Activated CD4-positive, alpha-beta T cell treated with anti-CD3 and anti-CD28 coated beads, Interleukin-2, amount 50 U/mL, for 48 hours (primary cell): ENCODE results near the gene UBR4.
"Not testable (repeated sequence)": the region's sequence is repeated elsewhere in the genome, so short reads cannot be mapped to it uniquely, and the experiment has no call there.

Experiments
- DNase-seq, 2 experiments: peaks; one replicate each; pipeline ENCODE4 v3.0.0-alpha.2; 2020

Gene UBR4

DNA sequence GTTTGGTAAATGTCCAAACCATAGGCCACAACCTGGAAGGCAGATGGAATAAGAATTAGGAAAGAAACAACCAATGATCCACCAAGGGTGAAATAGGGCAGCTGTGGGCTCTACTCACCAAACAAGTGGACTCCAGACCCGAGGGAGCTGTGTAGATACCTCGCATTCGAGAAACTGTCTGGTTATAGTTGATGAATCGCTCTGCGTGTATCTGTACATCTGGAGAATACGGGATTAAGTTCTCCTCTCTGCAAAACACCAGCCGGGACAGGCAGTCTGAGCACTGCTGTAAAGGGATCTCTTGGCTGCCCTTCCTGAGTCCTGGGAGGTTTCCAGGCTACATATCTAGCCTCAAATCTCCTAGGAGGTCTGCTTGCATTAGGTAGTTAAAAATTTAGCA, 9.4 kb upstream of the UBR4 start:
- no peak for DNase-seq

DNA sequence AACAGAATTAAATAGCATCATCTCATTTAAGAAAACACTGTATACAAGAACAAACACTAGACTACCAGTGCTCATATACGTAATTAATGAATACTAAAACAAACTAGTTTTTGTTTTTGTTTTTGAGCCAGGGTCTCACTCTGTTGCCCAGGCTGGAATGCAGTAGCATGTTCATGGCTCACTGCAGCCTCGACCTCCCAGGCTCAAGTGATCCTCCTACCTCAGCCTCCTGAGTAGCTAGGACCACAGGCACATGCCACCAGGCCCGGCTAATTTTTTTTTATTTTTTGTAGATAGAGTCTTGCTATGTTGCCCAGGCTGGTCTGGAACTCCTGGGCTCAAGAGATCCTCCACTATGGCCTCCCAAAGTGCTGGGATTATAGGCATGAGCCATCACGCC, 6.5 kb upstream of the UBR4 start:
- DNase-seq, result not testable (repeated sequence)

DNA sequence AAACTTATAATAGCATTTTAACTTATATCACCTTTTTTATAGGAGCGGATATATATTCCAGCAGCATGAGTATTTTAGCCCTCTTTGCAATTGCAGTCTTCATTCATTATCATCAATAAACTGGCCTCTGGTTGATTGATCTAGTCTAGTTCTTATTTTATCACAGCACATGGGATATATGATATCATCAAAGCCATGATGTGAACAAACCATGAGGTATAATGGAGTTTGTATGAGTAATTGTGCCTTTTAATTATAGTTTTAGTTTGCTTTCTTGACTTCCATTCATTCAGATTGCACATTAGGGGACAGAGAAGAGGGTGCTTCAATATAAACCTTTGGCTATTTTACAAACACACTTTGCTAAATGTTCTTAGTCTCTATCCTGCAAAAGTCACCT, 3.5 kb upstream of the UBR4 start:
- no peak for DNase-seq

DNA sequence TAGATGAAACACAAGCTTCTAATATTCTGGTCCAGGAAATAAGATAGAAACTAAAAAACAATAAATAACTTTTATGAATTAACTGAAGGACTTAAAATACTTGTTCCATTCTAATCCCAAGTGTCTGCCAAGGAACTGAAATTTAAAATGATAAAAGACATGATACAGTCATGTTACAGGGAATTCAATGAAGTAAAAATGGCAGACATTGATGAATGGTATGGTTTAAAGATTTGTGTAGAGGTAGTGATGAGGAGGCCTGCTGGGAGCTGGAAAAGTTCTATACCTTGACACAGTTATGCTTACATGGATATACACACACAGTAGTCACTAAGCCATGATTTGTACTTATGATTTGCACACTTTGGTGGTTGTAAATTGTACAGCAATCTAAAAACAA, 2.1 kb upstream of the UBR4 start:
- no peak for DNase-seq

DNA sequence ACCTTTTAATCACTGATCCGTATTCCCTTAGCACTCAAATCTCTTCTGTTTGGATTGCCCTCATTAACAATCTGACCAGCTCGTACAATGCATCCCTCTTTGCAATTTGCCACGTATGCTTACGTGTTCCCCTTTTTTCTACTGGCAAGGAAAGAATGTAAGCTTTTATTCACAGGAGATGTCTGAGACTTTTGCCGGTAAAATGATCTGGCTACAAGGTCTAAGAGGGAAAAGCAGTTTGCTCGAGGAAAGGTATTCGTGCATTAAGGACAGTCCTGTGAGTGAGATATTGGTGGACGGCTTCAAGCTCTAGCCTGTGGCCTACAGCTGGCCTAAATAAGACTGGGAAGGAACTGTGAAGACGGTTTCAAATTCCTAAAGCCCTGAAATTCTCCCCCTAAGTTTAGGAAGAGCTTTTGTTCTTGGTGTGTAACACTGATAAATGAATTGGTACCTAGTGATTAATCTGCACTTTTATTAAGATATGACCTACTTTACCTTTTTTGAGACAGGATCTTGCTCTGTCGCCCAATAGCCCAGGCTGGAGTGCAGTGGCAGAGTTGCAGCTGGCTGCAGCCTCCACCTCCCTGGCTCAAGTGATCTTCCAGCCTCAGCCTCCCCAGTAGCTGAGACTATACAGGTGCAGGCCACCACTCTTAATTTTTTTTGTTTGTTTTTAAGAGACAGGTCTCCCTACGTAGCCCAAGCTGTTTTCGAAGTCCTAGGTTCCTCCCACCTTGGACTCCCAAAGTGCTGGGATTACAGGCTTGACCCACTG, 895 bp upstream of the UBR4 start:
- DNase-seq, result no peak

DNA sequence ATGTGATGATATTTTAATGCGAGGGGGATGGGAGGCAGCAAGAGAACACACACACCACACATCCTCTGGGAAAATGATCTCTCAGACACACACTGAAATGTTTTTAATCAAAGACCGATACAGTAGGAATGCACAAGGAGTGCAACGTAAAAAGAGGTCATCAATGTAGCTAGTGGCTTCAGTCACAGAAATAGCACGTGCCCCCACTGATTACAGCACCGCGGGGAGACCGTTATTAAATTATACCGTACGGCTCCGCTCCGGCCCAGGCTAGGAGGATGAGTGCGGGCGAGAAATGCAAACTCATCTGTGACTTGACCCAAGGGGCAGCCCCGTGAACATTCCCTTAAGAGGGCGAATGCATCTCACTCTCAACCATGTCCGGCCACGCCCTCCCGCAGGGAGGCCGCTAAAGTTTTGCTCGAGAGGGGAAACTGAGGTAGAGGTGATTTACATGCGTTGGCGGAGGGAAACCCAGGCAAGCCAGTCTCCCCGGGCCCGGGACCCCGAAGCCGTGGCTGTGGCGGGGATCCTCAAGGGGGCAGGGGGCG, 552 bp downstream of the UBR4 start:
- peak; percentile 76 to 82 for DNase-seq

DNA sequence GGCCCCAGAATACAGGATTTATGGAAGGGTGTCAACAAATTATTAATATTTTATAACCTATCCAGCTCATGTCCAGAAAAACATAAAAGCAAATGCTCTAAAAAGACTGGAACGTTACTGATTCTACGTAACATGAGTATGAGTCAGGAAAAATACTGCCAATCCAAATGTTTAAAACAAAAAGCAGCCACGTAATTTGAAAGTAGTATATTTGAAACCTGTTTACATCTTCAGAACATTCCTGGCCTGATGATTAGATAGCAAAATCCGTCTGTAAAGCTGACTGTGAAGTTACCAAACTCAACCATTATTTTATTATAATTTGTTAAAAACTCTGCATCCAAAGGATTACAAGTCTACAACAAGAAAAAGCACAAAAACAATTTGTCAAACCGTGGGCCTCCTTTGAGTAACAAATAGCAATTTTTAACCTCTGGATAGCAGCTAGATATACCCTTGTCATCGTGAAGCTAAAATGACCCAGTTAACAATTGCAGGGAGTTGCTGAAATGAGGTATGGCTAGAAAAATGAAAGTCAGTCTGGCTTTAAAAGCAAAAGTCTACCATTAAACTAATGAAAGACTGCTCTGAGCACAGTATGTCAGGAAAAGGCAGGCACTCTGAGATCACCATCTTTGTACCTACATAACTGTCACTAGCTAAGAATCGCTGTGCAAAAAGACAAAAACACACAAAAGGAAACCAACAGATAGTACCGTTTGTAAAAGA, 1.2 kb downstream of the UBR4 start:
- no peak for DNase-seq

DNA sequence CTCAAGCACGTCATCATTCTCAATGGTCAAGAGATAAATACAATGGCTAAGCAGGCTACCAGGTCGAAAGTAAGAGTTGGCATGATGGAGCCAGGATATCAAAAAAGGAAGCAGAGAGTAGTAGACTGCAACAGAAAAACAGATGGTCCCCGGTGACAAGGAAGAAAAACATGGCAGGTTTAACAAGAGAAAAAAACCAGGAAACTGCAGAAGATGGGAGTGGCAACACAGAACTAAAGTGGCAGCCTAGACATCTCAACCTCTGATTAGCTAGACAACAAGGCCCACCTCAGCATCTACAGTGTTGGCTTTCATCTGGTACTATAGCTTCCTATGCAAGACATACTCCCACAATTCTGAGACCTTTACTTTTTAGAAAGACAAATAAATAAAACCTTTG, 3.1 kb downstream of the UBR4 start:
- no peak for DNase-seq

DNA sequence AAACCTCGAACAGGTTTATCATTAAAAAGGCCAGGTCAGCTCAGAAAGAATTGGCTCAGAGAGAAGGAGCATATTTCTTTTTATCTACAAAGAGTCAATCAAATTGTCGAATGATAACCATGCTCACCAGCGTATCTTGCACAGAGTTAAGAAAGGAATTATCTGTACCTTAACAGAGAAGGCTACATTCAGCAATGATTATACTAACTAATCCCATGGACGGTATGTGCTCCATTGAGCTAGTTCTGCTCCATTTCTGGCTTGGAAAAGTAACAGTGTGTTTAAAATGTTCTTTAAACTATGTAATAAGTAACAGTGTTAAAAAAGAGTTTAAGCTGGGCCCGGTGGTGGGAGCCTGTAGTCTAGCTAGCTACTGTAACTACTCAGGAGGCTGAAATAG, 4.2 kb downstream of the UBR4 start:
- DNase-seq, result no peak

DNA sequence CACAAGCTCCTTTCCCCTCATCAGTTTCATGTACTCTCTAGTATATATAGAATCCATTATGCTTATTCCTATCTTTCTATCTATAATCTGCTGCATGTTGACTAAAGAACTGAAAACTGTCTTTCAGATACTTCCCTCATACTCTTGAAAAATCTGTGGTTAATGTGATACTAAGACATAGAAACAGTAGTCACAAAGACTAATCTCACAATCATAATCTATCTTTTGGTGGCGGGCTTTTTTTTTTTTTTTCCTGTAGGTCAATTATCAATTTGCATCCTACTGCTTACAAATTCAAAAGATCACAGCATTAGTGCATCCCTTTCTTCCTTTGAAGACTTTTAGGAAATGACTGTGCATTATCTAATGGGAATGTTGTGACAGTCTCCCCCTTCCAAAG, 4.7 kb downstream of the UBR4 start:
- no peak for DNase-seq

DNA sequence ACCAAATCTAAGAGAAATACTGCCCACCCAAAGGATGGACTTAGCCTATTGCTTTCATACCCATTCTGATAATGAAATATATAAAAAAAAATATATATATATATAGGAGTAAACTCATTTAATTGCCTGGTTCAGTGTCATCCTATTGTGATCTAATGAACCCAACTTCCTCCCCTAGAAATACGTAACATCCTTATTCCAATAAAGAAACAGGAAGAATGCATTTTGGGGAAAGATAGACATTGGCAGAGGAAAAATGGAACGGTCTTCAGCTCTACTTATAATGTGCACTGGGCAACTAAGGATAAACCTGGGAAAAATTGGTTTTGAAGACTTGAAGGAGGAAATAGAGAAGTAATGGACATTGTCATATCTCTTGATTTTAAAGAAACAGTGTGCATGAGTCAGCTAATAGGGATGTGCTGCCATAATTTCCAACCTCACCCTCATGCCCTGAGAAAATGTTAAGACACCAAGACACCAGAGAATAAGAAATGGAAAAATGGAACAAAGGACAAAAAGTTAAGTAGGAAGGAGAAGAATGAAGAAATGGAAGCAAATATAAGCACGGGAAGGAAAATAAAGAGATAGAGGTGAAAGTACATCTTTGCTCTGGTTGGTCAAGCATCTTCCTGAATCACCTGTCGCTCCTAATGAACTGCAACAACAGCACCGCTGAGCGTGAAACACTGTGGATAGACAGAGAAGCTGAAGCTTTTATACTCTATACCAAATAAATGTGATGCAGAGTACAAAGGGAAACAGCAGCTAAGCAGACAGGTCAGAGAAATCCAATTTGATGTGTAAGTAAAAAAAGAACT, 5.4 kb downstream of the UBR4 start:
- no peak for DNase-seq

DNA sequence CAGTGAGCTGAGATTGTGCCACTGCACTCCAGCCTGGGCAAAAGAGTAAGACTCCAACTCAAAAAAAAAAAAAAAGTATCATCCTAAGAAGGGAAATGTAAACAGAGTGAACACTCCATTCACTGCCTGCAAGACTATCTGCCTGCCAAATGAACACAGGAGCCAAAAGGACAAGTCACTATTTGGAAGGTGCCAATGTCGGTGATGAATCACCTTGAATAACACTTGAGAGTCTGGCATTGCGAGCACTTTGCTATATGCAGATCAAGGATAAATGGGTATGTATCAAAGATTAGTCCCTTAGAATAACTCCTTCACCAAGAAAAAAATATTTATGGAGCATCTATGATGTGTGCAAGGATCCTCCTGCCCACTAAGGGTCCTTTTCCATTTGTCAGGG, 6.6 kb downstream of the UBR4 start:
- DNase-seq, result no peak

DNA sequence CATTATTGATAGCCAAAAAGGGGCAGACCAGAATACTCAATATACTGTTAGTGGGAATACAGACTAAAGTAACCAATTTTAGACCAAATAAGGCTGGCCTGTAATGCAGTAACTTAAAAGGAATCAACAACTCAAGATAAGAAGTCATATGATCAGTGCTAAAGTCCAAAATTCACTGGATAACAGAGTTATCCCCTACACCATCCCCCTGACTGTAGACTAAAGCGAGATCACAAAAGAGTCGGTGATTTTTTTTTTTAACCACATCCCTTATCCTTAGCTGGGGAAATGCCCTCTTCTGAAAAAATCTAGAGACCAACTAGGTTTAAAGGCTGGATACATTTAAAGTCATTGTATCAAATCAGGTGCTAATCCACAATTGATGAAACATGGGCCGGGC, 7.7 kb downstream of the UBR4 start:
- DNase-seq, result no peak

DNA sequence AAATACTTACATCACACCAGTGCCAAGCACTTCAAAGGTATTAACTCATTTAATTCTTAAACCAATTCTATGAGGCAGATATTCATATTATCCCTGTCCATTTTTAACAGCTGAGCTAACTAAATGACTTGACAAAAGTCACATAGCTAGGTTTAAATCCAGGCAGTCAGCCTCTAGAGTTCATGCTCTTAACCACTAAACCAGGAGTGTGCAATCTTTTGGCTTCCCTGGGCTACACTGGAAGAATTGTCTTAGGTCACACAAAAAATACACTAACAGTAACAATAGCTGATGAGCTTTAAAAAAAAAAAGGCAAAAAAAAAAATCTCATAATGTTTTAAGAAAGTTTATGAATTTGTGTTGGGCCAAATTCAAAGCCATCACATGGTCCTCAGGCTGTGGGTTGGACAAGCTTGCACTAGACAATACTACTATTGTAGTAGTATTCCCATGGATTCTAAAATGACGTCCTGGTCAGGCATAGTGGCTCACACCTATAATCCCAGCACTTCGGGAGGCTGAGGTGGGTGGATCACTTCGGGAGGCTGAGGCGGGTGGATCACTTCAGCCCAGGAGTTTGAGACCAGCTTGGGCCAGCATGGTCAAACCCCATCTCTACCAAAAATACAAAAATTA, 10.0 kb downstream of the UBR4 start:
- no peak for DNase-seq

DNA sequence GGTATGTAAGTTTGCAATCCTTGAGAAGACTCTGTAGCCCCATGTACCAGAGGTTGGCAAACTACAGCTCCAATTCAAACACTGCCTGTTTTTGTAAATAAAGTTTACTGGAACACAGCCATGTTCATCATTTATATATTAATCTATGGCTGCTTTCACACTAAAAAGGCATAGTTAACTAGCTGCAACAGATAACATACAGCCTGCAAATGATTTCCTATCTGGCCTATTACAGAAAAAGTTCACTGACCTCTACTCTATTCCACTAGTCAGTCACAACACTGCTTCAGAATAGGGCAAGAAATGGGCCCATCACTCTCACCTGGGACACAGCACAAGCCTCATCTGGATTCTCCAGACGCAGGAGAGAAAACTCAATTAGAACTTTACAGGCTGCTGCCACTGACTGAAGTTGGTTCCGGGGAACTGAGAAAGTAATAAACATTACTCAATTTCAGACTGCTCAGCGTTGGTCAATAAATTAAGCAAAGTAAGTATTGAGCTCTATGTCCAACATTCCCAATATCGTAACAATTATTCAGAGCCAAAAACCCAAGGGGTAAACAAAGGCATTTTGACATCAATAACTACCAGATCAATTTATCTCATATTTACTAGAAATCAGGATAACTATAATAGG, 10.6 kb downstream of the UBR4 start:
- DNase-seq, result no peak

DNA sequence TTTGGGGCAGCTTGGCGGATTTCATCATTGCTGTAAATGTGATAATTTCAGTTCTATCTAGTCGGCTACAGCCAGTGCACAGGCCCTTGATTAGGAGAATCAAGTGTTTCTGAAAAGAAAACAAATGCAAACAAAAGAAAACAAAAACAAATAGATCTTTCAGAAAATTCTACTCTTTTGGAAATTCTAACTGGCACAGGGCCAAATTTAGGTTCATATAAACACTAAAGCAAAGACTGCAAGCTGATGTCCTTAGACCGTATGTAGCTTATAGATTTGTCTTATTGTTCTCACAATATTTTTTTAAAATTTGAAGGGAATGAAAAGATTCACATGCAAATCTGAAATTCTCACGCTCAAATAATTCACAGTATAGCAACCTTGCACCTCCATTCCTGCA, 11.2 kb downstream of the UBR4 start:
- no peak for DNase-seq

DNA sequence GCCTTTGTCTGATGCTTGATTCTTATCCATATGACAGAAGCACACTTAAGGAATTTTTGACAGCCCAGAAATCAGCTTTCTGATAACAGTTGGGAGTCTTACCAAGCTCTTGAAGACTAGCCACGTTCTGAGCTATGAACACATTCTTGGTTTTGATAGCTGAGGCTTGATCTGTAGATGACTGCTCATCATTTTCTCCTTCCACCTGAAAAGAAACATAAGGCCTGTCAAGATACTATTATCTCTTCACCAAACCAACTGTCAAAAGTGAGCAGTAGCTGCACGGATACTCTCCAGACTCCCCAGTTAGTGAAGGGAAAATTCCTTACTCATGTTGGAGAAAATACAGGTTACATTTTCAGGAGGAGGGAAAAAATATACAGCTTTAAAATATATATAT, 12.2 kb downstream of the UBR4 start:
- DNase-seq, result no peak

DNA sequence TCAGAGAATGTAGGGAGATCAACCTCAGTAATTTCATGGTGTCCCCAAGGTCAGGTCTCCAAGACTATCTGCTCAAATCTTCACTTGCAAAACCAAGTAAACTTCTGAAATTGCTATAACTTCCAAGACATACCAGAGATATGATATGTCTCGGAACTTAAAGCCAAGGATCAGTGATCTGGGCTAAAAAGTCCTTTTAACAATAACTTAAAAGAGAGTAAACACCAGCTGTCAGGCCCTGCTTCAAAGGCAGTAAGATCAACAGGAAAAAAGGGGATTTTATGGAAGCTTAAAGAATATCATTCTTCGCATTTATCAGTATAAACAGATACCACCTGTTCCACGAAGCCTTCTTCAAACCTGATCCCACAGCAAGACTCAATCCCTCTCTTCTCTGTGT, 13.7 kb downstream of the UBR4 start:
- no peak for DNase-seq

DNA sequence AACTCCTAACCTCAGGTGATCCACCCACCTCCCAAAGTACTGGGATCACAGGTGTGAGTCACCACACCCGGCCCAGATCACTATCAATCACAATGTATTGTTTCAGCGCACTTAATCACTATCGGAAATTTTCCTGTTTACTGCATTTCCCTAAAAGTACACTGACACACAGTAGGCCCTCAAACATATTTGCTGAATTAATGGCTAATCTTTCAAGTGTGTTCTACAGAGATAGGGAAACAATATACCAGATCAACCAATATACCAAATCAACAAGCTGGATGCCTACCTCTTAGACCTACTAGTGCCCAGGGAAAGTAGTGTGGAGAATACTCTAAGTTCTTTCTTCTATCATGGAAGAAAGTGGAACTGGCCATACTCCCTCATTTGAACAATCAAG, 17.1 kb downstream of the UBR4 start:
- no peak for DNase-seq

DNA sequence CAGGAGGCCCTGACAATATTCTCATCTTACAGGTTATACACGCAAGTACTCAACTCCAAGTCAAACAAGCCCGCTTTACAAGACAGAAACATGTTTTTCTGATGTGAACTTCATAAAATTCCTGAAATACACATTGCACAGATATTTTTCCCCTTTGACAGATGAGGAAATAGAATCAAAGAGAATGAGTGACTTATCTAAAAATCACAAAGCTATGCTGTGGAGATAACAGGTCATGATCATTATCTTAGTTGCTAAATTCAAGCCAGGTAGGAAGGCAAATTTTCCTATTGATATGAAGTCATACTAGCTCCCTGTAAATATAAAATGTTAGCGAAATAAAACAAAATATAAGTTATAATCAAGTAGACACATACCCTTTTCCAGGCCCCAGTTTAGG, 18.3 kb downstream of the UBR4 start:
- no peak for DNase-seq

DNA sequence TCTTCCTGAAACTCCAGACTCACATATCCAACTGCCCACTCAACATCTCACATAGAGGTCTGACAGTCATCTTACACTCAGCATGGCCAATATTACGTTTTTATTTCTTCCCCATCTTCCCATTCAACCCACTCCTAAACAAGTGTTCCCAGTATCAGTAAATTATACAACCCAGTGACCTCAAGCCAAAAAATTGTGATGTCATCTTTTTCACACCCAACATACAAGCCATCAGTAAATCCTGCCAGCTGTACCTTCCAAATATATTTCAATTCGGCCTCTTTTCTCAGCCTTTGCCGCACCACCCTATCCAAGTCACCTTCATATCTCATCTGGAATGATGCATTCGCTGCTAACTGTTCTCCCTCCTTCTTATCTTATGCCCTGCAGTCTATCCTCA, 19.6 kb downstream of the UBR4 start:
- no peak for DNase-seq

DNA sequence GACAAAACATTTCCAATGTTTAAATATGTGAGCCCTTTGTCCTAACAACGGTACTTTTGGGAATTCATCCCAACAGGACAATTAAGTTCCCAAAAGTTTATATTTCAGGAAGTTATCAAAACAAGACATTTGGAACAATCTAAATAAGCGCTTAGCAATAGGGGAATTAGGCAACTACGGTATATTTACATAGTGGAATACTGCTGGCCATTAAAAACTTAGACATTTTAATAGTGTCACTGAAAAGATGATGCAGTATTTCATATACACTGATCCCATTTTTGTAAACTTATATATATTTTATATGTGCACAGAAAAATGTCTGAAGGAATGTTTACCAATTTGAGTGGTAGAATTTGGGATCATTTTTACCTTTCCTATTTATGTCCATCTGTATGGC, 20.8 kb downstream of the UBR4 start:
- DNase-seq, result no peak

DNA sequence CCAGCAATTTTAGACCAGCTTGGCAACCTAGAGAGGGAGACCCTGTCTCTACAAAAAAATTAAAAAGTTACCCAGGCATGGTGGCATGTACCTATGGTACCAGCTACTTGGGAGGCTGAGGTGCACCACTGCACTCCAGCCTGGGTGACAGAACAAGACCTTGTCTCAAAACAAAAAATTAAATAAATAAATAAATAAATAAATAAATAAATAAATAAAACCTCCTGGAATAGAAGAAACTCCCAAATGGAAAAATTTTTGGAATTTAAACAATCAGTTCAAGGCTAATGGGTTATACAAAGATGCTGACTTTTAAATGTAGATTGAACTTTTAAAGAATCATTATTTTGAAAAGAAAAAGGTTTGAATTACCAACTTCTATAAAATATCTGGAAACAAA, 22.2 kb downstream of the UBR4 start:
- no peak for DNase-seq
